Activated naive CD8-positive, alpha-beta T cell treated with anti-CD3 and anti-CD28 coated beads, Interleukin-2, amount 10 ng/mL, durations not matched to agents 7 days and 5 days (primary cell): ENCODE data around the gene TMEM266. TPM values are rescaled to one million over a fixed set of nuclear protein-coding genes. Genes with fewer than 3 reads are reported as not detected.
"Not testable (repeated sequence)": the region's sequence is repeated elsewhere in the genome, so short reads cannot be mapped to it uniquely, and the experiment has no call there.

Source experiments
- ATAC-seq: fragments of 150-1000 bp; cut with Tn5 transposase; one replicate; pipeline ENCODE4 v1.10.0; 2021; ENCODE audit warnings: low read depth, moderate library complexity
- POLR2A ChIA-PET: fragments of 350-600 bp; sonication (Branson Sonifier 250); formaldehyde crosslinking; loops from one replicate; lab custom pipeline; 2021; ENCODE audit warnings: antibody characterized with exemption; lab: Charles Lee
- DNase-seq: peaks from one replicate; pipeline ENCODE4 v3.0.0; 2021
- H3K27ac Mint-ChIP-seq: one replicate; pipeline ENCODE4 v1.8.0; 2022; ENCODE audit warnings: mild to moderate bottlenecking, mixed read lengths
- H3K27me3 Mint-ChIP-seq: one replicate; pipeline ENCODE4 v1.8.0; 2022; ENCODE audit warnings: mild to moderate bottlenecking, moderate library complexity, mixed read lengths
- H3K36me3 Mint-ChIP-seq: one replicate; pipeline ENCODE4 v1.8.0; 2021; ENCODE audit warnings: mild to moderate bottlenecking, mixed read lengths
- H3K4me1 Mint-ChIP-seq: one replicate; pipeline ENCODE4 v1.8.0; 2021; ENCODE audit warnings: mixed read lengths
- H3K4me3 Mint-ChIP-seq: one replicate; pipeline ENCODE4 v1.8.0; 2022; ENCODE audit warnings: mild to moderate bottlenecking, moderate library complexity, mixed read lengths
- H3K9me3 Mint-ChIP-seq: one replicate; pipeline ENCODE4 v1.8.0; 2021; ENCODE audit warnings: mixed read lengths
- total RNA-seq, 2 experiments: library from RNA; stranded (reverse); gene quantifications; one replicate each; pipeline ENCODE4 v1.2.3, GENCODE V29; 2021

TMEM266 gene, protein sequence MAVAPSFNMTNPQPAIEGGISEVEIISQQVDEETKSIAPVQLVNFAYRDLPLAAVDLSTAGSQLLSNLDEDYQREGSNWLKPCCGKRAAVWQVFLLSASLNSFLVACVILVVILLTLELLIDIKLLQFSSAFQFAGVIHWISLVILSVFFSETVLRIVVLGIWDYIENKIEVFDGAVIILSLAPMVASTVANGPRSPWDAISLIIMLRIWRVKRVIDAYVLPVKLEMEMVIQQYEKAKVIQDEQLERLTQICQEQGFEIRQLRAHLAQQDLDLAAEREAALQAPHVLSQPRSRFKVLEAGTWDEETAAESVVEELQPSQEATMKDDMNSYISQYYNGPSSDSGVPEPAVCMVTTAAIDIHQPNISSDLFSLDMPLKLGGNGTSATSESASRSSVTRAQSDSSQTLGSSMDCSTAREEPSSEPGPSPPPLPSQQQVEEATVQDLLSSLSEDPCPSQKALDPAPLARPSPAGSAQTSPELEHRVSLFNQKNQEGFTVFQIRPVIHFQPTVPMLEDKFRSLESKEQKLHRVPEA
- total RNA-seq, result not detected

- Mint-ChIP-seq H3K4me3 (peak within 1 kb of the TSS; percentile 71), H3K27ac (no peak within 1 kb of the TSS), H3K9me3 (no peaks in the 10 kb centered on the region), H3K36me3 (no peaks in the 10 kb centered on the region), H3K4me1 (peaks cover 16% of the 10 kb centered on the region), H3K27me3 (peaks cover 78% of the 10 kb centered on the region)
- ATAC-seq (peak; percentile 11), DNase-seq (peak; percentile 70)
- POLR2A ChIA-PET, result interaction anchor here (0.7 to 2.6 kb wide), 2 partner anchors 68 to 80 kb away, joined by 5 to 7 read pairs; no protein-coding TSS in a partner anchor
Measured at GRCh38 chr15:76059320-76060117, at the start of gene TMEM266. Gene TMEM266, plus strand, starts transcription at chr15:76059985. Its CDS starts 74,279 bp downstream, at chr15:76134264.

DNA sequence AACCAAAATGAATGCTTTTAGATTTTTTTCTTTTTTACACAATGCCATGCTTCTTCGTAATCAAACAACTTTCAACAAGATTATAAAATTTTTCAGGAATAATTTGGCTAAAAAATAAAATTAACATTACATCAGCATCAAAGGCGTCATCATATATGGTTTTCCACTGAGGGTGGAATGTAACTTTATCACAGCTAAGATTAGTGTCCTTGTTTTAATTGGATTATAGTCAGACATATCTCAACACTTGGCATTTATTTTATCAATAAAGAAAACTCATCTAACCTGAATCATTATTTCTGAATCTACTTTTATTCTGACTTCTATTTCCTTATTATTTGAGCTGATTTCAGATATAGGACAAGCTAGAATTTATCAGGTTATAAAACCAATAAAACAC, 49.2 kb upstream of the TMEM266 start:
- peaks cover 54% of the 10 kb centered on the region for H3K27me3 Mint-ChIP-seq
- H3K4me1 Mint-ChIP-seq, result no peaks in the 10 kb centered on the region
- no peak for DNase-seq
- H3K27ac Mint-ChIP-seq, result no peak overlapping the region
- POLR2A ChIA-PET, result no interaction called here
- H3K4me3 Mint-ChIP-seq, result no peak overlapping the region
- H3K9me3 Mint-ChIP-seq, result peaks cover 3% of the 10 kb centered on the region
- H3K36me3 Mint-ChIP-seq, result no peaks in the 10 kb centered on the region
- no peak for ATAC-seq

DNA sequence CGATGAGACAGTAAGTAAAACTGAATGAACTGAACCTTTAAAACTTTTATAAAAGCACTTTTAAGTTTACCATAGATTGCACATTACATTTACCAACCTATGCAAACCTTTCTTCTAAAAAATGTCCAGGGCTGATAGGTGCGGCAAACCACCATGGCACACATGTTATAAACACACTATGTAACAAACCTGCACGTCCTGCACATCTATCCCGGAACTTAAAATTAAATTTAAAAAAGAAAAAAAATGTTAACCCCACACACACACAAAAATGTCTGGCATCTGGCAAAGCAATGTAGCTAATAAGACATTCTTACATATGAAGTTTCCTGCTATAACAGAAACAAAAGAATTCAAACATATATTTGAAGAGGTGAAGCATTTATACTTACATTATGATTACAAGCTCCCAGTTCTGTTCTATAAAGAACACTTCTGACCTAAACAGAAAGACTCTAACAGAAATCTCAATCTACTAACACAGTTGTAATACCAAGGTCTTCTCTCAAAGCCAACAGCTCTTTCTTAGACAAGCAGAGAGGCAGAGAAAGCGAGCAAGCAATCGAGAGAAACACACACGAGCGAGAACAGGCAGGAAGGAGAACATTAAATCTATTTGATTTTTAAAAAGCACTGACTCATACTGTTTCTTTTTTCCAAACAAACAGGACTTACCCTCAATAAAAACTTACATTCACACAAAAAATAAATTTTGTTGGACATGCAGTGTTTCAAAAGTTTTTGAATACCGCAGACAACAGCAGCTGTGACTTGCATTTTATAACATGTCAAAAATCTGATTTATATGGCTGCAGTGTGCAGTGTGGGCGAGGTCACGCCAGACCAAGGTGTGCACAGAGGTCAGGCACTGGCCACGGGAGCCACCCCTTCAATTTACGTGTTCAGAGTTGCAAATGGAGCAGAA, 47.9 kb upstream of the TMEM266 start, which contains the start of gene NRG4:
TSS of gene NRG4 (minus strand) at position 798 of the 925 bp plus-strand sequence. CDS start 1,194 bp downstream, outside the sequence.
- DNase-seq (no peak), ATAC-seq (no peak)
- Mint-ChIP-seq H3K27me3 (peaks cover 61% of the 10 kb centered on the region), H3K9me3 (peaks cover 8% of the 10 kb centered on the region), H3K27ac (no peak within 1 kb of the TSS), H3K4me3 (peak within 1 kb of the TSS; percentile 9), H3K4me1 (no peaks in the 10 kb centered on the region), H3K36me3 (no peaks in the 10 kb centered on the region)
- POLR2A ChIA-PET, result no interaction called here

- H3K27ac Mint-ChIP-seq, ATAC-seq, H3K4me3 Mint-ChIP-seq, DNase-seq, H3K36me3 Mint-ChIP-seq, H3K4me1 Mint-ChIP-seq, POLR2A ChIA-PET: not testable (repeated sequence)
- Mint-ChIP-seq H3K27me3 (peaks cover 54% of the 10 kb centered on the region), H3K9me3 (peaks cover 14% of the 10 kb centered on the region)
Measured at GRCh38 chr15:76013470-76013869, 46.3 kb upstream of the TMEM266 start.

GRCh38 chr15:76024021-76024768, 35.6 kb upstream of the TMEM266 start:
- POLR2A ChIA-PET, result no interaction called here
- no peak overlapping the region for H3K4me3 Mint-ChIP-seq
- peaks cover 2% of the 10 kb centered on the region for H3K36me3 Mint-ChIP-seq
- no peak overlapping the region for H3K27ac Mint-ChIP-seq
- no peak for ATAC-seq
- DNase-seq, result no peak
- no peaks in the 10 kb centered on the region for H3K4me1 Mint-ChIP-seq
- H3K9me3 Mint-ChIP-seq, result peaks cover 10% of the 10 kb centered on the region
- peaks cover 26% of the 10 kb centered on the region for H3K27me3 Mint-ChIP-seq

DNA sequence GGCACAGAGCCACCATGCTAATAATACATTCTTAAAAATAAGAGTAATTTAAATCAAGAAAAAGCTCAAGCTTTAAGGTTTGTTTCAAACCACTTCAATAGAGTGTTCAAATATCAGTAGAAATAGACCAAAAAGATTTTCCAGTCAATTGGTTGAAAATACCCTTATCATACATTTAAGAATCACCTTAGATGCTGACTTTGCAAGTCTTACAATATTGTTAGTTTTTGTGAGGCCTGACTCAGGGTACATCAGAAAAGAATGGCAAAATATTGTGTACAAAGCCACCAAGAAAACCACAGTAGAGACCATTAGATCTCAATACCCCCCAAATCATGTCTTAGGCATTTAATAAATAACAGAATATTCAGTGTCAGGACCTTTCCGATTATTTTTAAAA, 27.7 kb upstream of the TMEM266 start:
- Mint-ChIP-seq H3K9me3 (no peaks in the 10 kb centered on the region), H3K27me3 (peaks cover 33% of the 10 kb centered on the region), H3K4me3 (no peak overlapping the region), H3K27ac (no peak overlapping the region), H3K4me1 (no peaks in the 10 kb centered on the region), H3K36me3 (no peaks in the 10 kb centered on the region)
- no peak for ATAC-seq
- POLR2A ChIA-PET, result no interaction called here
- DNase-seq, result no peak

GRCh38 chr15:76033438-76033837, 26.3 kb upstream of the TMEM266 start:
- Mint-ChIP-seq H3K4me3 (no peak overlapping the region), H3K27ac (no peak overlapping the region), H3K9me3 (no peaks in the 10 kb centered on the region), H3K36me3 (no peaks in the 10 kb centered on the region), H3K27me3 (peaks cover 25% of the 10 kb centered on the region), H3K4me1 (no peaks in the 10 kb centered on the region)
- POLR2A ChIA-PET, result no interaction called here
- ATAC-seq (no peak), DNase-seq (no peak)

DNA sequence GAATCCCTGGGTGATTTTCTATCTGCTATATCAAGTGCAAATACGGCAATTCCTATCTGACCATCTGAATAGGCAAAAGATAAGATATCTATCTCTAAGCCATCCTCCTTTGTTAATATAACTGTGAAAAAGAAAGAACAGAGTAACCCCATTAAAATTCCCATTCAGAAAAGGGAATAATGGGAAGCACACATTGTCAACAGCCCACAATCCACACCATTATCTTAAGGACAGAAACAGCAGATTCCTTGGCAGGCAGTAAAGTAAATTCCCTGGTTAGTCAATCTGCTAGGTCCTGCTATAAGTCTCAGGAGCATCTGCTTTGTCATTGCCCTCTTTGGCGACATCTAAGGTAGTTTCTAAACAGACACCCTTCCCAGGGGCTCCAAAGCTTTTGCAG, 25.7 kb upstream of the TMEM266 start:
- no peak overlapping the region for H3K27ac Mint-ChIP-seq
- no peaks in the 10 kb centered on the region for H3K4me1 Mint-ChIP-seq
- peaks cover 19% of the 10 kb centered on the region for H3K27me3 Mint-ChIP-seq
- no peaks in the 10 kb centered on the region for H3K36me3 Mint-ChIP-seq
- no peak overlapping the region for H3K4me3 Mint-ChIP-seq
- no peak for DNase-seq
- H3K9me3 Mint-ChIP-seq, result no peaks in the 10 kb centered on the region
- no peak for ATAC-seq
- POLR2A ChIA-PET, result no interaction called here

GRCh38 chr15:76035593-76035992, 24.2 kb upstream of the TMEM266 start:
- no peak for DNase-seq
- Mint-ChIP-seq H3K36me3 (no peaks in the 10 kb centered on the region), H3K4me1 (no peaks in the 10 kb centered on the region), H3K27me3 (peaks cover 18% of the 10 kb centered on the region), H3K9me3 (peaks cover 3% of the 10 kb centered on the region), H3K27ac (no peak overlapping the region), H3K4me3 (no peak overlapping the region)
- POLR2A ChIA-PET, result no interaction called here
- no peak for ATAC-seq

DNA sequence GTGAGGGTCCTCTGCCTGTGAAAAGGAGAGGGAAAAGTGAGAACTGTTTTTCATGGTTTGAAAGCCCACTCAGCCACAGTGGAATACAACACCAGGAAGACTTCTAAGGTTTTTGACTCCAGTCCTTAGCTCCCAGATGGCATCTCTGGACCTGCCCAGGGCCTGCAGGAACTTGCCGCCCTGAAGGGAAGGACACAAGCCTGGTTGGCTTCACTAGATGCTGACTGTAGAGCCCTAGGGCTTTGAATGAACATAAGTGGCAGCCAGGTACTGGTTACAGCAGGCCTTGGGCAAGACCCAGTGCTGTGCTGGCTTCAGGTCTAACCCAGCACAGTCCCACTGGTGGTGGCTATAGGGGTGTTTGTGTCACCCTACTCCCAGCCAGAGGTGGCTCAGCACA, 21.3 kb upstream of the TMEM266 start:
- POLR2A ChIA-PET, result no interaction called here
- H3K36me3 Mint-ChIP-seq, result no peaks in the 10 kb centered on the region
- H3K27me3 Mint-ChIP-seq, result peaks cover 39% of the 10 kb centered on the region

GRCh38 chr15:76054201-76054600, 5.6 kb upstream of the TMEM266 start:
- POLR2A ChIA-PET, H3K4me3 Mint-ChIP-seq, H3K9me3 Mint-ChIP-seq, H3K27ac Mint-ChIP-seq, H3K36me3 Mint-ChIP-seq, DNase-seq, ATAC-seq: not testable (repeated sequence)
- Mint-ChIP-seq H3K4me1 (peaks cover 15% of the 10 kb centered on the region), H3K27me3 (peaks cover 44% of the 10 kb centered on the region)

More for the DNA sequence above, 21.3 kb upstream of the TMEM266 start:
- H3K4me1 Mint-ChIP-seq, result no peaks in the 10 kb centered on the region
- no peak for ATAC-seq
- no peak for DNase-seq
- H3K27ac Mint-ChIP-seq, result no peak overlapping the region
- H3K4me3 Mint-ChIP-seq, result no peak overlapping the region
- H3K9me3 Mint-ChIP-seq, result peaks cover 13% of the 10 kb centered on the region

- Mint-ChIP-seq H3K4me1 (peaks cover 16% of the 10 kb centered on the region), H3K4me3 (no peak overlapping the region), H3K9me3 (no peaks in the 10 kb centered on the region), H3K27ac (no peak overlapping the region), H3K36me3 (no peaks in the 10 kb centered on the region), H3K27me3 (peaks cover 61% of the 10 kb centered on the region)
- no peak for DNase-seq
- no peak for ATAC-seq
- POLR2A ChIA-PET, result interaction anchor here (1.2 kb wide), 1 partner anchor 83 kb away, joined by 6 read pairs; no protein-coding TSS in a partner anchor
Measured at GRCh38 chr15:76056931-76057330, 2.9 kb upstream of the TMEM266 start.
